ENCODE measurements around the gene ZNF587B. TPM values are rescaled to one million over a fixed set of nuclear protein-coding genes. Genes with fewer than 3 reads are reported as not detected.
"Not testable (repeated sequence)": the region's sequence is repeated elsewhere in the genome, so short reads cannot be mapped to it uniquely, and the experiment has no call there.

ZNF587B gene
- total RNA-seq, 4 donors from 2014 or later: 6.3 to 14.1 (median 9.3) TPM

- intact Hi-C loops (cut with DNase I): no loop called here
- DNase-seq (ENCODE audit: extremely low spot score): no peak
- Histone ChIP-seq H3K4me3 (peak overlapping the region; percentile 57 to 85 (median 74)), H3K27ac (replicated peaks in 1 of 4) (peak overlapping the region; percentile 74 to 84 (median 78)), H3K27me3 (no peaks in the 10 kb centered on the region), H3K4me1 (peaks cover 0 to 22% (median 17%) of the 10 kb centered on the region in 4 donors), H3K36me3 (peaks cover 0 to 26% (median 9%) of the 10 kb centered on the region in 4 donors), H3K9me3 (peaks cover 0 to 19% (median 4%) of the 10 kb centered on the region in 4 donors)
- 6% methylated on average over 8 of the region's 8 CpGs for WGBS
- TF ChIP-seq POLR2AphosphoS5 (IDR thresholded peaks at IDR 0.05): no peak
- no peak for TF ChIP-seq CTCF (IDR thresholded peaks at IDR 0.05)
- TF ChIP-seq EP300 (IDR thresholded peaks at IDR 0.05): no peak
- no peak for TF ChIP-seq POLR2A (IDR thresholded peaks at IDR 0.05; ENCODE audit: low read depth)
Observed at GRCh38 chr19:57888107-57888559, 58.0 kb downstream of the ZNF587B start.

GRCh38 chr19:57888560-57889231 lies 58.6 kb downstream of the ZNF587B start, which contains the start of gene ZNF814:
TSS of gene ZNF814 (minus strand) at chr19:57889037. CDS start at chr19:57888802, 235 bp downstream.
- H3K4me3 ChIP-seq: peak within 1 kb of the TSS; percentile 57 to 85 (median 74)
- intact Hi-C loops (cut with DNase I): no loop called here
- no peaks in the 10 kb centered on the region for H3K27me3 ChIP-seq
- peak within 1 kb of the TSS; percentile 74 to 84 (median 78) for H3K27ac ChIP-seq (replicated peaks in 1 of 4)
- H3K9me3 ChIP-seq: peaks cover 0 to 19% (median 4%) of the 10 kb centered on the region in 4 donors
- H3K4me1 ChIP-seq: peaks cover 0 to 22% (median 17%) of the 10 kb centered on the region in 4 donors
- TF ChIP-seq CTCF (IDR thresholded peaks at IDR 0.05) (peak; percentile 36 to 48 (median 37)), POLR2A (IDR thresholded peaks at IDR 0.05; ENCODE audit: low read depth) (no peak), POLR2AphosphoS5 (IDR thresholded peaks at IDR 0.05) (peak; percentile 60 to 69)
- peak; percentile 94 for DNase-seq (ENCODE audit: extremely low spot score)
- peaks cover 0 to 21% (median 8%) of the 10 kb centered on the region in 4 donors for H3K36me3 ChIP-seq
- WGBS: 3% methylated on average over 5 of the region's 43 CpGs

- 66% methylated on average over 3 of the region's 3 CpGs for WGBS
- H3K4me3 ChIP-seq; H3K27me3 ChIP-seq; H3K36me3 ChIP-seq; H3K27ac ChIP-seq (replicated peaks in 1 of 4); intact Hi-C loops (cut with DNase I); DNase-seq (ENCODE audit: extremely low spot score): not testable (repeated sequence)
- Histone ChIP-seq H3K9me3 (peaks cover 0 to 11% (median 4%) of the 10 kb centered on the region in 4 donors), H3K4me1 (peaks cover 0 to 22% (median 17%) of the 10 kb centered on the region in 4 donors)
Observed at GRCh38 chr19:57890706-57891105, 60.6 kb downstream of the ZNF587B start.

Other genes with a start within 250 kb of the ZNF587B start
- 1 to 10 TPM; 3.7 to 9.8 (median 6.4) TPM for gene ZIK1, start 246.2 kb upstream of the ZNF587B start, total RNA-seq
- 1 to 10 TPM; 1.2 to 6.9 (median 2.8) TPM for gene ZNF530, start 230.4 kb upstream of the ZNF587B start, total RNA-seq
- 10 to 100 TPM; 14.5 to 31.3 (median 22.1) TPM for gene ZNF134, start 216.1 kb upstream of the ZNF587B start, total RNA-seq
- gene ZNF211, start 197.1 kb upstream of the ZNF587B start, total RNA-seq: 10 to 100 TPM in 2 of 4 donors, 1 to 10 TPM in 2; 9.4 to 14.8 (median 11.0) TPM
- not detected for gene ZSCAN4, start 161.4 kb upstream of the ZNF587B start, total RNA-seq
- 1 to 10 TPM; 6.2 to 8.4 (median 6.9) TPM for gene ZNF551, start 148.3 kb upstream of the ZNF587B start, total RNA-seq
- 1 to 10 TPM; 5.0 to 8.7 (median 7.1) TPM for gene ZNF154, start 121.1 kb upstream of the ZNF587B start, total RNA-seq
- gene ZNF671, start 102.7 kb upstream of the ZNF587B start, total RNA-seq: 10 to 100 TPM in 1 of 4 donors, 1 to 10 TPM in 3; 8.3 to 13.4 (median 9.8) TPM
- 10 to 100 TPM in 3 of 4 donors, 1 to 10 TPM in 1; 9.8 to 19.1 (median 14.1) TPM for gene ZNF776, start 83.5 kb upstream of the ZNF587B start, total RNA-seq
- gene ZNF586, start 60.6 kb upstream of the ZNF587B start, total RNA-seq: 10 to 100 TPM; 11.8 to 16.6 (median 13.0) TPM
- 1 to 10 TPM; 2.9 to 5.0 (median 4.5) TPM for gene ZNF552, start 15.4 kb upstream of the ZNF587B start, total RNA-seq
- 10 to 100 TPM; 10.9 to 27.8 (median 19.8) TPM for gene ZNF587, start 19.6 kb downstream of the ZNF587B start, total RNA-seq
- gene ZNF814, start 58.7 kb downstream of the ZNF587B start, total RNA-seq: 1 to 10 TPM; 5.8 to 9.4 (median 7.5) TPM
- 10 to 100 TPM in 2 of 4 donors, 1 to 10 TPM in 2; 9.1 to 12.9 (median 10.3) TPM for gene ZNF417, start 86.3 kb downstream of the ZNF587B start, total RNA-seq
- gene ZNF418, start 105.1 kb downstream of the ZNF587B start, total RNA-seq: 10 to 100 TPM; 11.6 to 21.2 (median 16.3) TPM
- gene ZNF256, start 117.4 kb downstream of the ZNF587B start, total RNA-seq: 1 to 10 TPM; 4.0 to 5.2 (median 4.6) TPM
- gene C19orf18, start 144.2 kb downstream of the ZNF587B start, total RNA-seq: under 1 TPM in 3 of 4 donors, not detected in 1; 0.40 to 0.84 (median 0.83) TPM
- gene ZNF606, start 172.5 kb downstream of the ZNF587B start, total RNA-seq: 10 to 100 TPM in 3 of 4 donors, 1 to 10 TPM in 1; 7.6 to 23.3 (median 15.5) TPM
- not detected for gene ZSCAN1, start 203.7 kb downstream of the ZNF587B start, total RNA-seq
- 1 to 10 TPM; 5.1 to 9.1 (median 6.6) TPM for gene ZNF135, start 229.0 kb downstream of the ZNF587B start, total RNA-seq

Data from esophagus muscularis mucosa (tissue), 4 donors.